Measurements from ENCODE around the gene EPHA3.

The EPHA3 gene

DNA sequence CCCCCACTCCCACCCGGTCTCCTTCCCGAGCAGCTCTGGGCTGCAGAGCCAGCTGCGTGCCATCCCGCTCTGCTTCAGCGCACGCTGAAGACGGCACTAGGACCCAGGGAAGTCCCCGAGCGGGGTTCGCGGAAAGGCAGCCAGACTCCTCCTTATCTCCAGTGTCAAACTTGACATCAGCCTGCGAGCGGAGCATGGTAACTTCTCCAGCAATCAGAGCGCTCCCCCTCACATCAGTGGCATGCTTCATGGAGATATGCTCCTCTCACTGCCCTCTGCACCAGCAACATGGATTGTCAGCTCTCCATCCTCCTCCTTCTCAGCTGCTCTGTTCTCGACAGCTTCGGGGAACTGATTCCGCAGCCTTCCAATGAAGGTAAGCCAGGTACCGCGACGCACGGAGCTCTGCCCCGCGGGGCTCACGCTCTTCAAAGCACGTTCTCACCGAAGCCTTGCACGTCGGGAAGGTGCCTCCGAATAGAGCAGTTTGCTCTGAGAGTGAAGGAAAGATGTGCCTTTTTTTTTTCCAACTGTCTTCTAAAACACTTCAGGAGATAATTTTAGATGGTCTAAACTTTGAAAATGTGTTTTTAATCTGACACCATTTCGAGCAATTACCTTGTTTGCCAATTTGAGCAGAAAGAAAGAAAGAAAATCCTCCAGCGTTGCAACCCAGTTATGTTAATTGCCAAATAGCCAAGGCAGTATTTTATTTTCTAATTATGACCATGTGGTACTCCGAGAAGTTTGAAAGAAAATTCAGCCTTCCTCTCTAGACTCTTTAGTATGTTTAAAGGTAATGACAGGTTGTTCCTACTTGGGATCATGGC is at the start of gene EPHA3:
TSS of gene EPHA3 (plus strand) at position 161 of the 830 bp plus-strand sequence. CDS start at position 289, 128 bp downstream.
- DNase-seq (ENCODE audit: low spot score in 2 of 2) = peak in 1 of 2 donors; percentile 47
- Mint-ChIP-seq H3K4me3 (peak within 1 kb of the TSS; percentile 50), H3K36me3 (no peaks in the 10 kb centered on the region), H3K4me1 (peaks cover 7% of the 10 kb centered on the region), H3K9me3 (peaks cover 5% of the 10 kb centered on the region), H3K27ac (no peak within 1 kb of the TSS)
- ATAC-seq = peak; percentile 80

DNA sequence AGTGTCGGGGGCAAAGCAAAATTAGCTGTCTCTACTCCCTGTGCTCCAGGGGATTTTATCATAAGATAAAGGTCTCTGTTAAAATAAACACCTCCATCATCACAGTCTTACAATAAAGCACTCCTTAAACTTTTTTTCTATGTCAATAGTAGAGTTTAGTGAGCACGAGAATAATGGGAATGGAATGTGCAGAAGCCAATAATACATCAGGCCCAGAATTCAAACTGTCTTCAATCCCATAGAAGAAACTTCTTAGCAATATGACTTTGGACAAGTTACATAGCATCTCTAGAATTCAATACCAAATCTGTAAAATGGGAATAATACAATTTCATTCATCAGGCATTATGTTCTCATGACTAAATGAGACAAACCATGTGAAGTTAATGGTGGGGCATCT is 49.0 kb upstream of the EPHA3 start:
- no peaks in the 10 kb centered on the region for H3K36me3 Mint-ChIP-seq

DNA sequence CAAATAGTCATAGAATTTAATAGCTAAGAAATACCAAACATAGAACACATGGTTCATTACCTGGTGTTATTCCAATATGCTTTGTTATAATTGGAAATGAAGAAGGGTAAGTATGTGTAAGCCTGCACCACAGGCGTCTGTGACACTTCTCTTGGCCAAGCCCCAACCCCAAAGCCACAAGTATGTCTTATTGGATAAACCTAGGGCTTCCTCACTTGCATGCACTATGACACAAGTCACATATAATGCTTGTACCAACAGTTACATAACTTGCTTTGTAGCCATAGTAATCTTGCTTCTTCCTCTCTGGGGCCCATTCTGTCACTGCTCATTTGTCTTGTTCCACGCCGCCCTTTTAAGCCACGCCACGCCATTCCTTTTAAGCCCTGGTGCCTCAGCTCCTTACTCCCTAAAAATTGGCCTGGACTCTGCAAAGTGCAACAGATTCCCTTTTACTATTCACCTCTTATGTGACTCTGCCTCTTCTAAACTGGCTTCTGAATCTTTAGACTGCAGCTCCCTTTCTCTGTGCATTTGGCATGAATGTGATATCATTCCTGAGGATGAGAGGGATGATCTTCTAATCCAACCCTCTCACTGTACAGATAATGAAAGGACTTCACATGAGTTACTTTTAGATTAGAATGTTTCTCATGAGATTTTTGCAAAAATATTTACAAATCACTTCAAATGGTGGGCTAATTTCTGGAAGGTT is 48.1 kb upstream of the EPHA3 start:
- DNase-seq (ENCODE audit: low spot score in 2 of 2) (no peak), ATAC-seq (no peak)
- H3K36me3 Mint-ChIP-seq = no peaks in the 10 kb centered on the region
- H3K9me3 Mint-ChIP-seq = peaks cover 14% of the 10 kb centered on the region
- no peak overlapping the region for H3K27ac Mint-ChIP-seq
- no peaks in the 10 kb centered on the region for H3K4me1 Mint-ChIP-seq
- H3K4me3 Mint-ChIP-seq = no peak overlapping the region

More for the DNA sequence above, 49.0 kb upstream of the EPHA3 start:
- DNase-seq (ENCODE audit: low spot score in 2 of 2) (no peak), ATAC-seq (no peak)
- peaks cover 14% of the 10 kb centered on the region for H3K9me3 Mint-ChIP-seq
- no peaks in the 10 kb centered on the region for H3K4me1 Mint-ChIP-seq
- no peak overlapping the region for H3K27ac Mint-ChIP-seq
- no peak overlapping the region for H3K4me3 Mint-ChIP-seq

DNA sequence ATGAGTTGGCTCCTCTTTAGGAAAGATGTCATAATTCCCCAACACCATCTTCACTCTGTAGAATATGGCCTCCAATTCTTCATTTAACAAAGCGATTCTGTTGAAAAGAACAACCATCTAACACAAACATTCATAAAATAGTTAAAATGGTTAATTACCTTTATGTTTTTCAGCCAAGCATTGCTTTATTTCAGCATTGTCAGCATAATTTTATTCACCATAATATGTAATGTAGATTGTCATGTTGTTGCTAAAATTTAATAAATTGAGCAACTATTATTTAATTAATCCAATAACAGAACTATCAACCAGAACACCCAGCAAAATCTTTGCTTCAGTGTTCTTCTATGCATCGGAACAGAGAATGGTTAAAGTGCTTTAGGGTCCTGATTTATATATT is 46.2 kb upstream of the EPHA3 start:
- no peak for ATAC-seq
- H3K4me3 Mint-ChIP-seq = no peak overlapping the region
- no peak overlapping the region for H3K27ac Mint-ChIP-seq
- no peaks in the 10 kb centered on the region for H3K36me3 Mint-ChIP-seq
- DNase-seq (ENCODE audit: low spot score in 2 of 2) = no peak
- no peaks in the 10 kb centered on the region for H3K4me1 Mint-ChIP-seq
- H3K9me3 Mint-ChIP-seq = peaks cover 18% of the 10 kb centered on the region

DNA sequence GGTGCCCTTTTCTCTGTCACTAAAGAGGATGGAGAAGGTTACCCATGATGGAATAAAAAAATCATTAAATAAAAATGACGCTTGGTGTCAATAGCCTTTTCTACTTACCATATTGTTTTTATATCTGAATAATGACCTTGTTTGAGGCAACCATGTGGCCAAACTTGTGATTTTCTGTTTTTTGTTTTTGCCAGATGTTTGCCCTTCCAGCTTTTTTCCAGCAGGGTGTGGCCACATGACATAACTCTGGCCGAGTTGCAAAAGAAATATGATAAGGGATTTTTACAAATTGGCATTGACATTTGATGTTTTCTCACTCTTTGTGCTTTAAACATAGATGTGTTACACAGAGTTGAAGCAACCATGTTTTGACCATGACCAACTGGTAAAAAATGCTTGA is 39.7 kb upstream of the EPHA3 start:
- Mint-ChIP-seq H3K27ac (no peak overlapping the region), H3K9me3 (peaks cover 6% of the 10 kb centered on the region), H3K4me1 (no peaks in the 10 kb centered on the region), H3K36me3 (no peaks in the 10 kb centered on the region), H3K4me3 (no peak overlapping the region)
- ATAC-seq = no peak
- no peak for DNase-seq (ENCODE audit: low spot score in 2 of 2)

DNA sequence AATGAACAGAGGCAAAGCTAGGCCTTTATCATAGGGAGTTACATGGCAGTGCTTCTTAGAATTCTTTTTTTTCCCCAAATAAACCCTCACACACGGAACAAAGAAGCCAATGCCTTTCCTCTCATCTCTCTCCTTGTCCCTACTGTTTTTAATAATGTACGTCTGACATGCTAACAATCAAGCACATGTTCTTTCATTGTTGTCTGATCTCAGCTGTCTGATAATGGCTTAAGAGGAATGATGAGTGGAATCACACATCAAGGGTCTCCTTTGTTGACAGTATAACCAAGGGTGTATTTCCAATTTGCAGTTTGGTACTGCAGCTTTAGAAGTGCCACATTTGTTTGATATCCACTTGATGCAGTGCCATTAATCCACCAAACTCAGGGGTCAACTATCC is 34.8 kb upstream of the EPHA3 start:
- Mint-ChIP-seq H3K27ac (no peak overlapping the region), H3K4me1 (no peaks in the 10 kb centered on the region), H3K36me3 (no peaks in the 10 kb centered on the region), H3K4me3 (no peak overlapping the region), H3K9me3 (peaks cover 16% of the 10 kb centered on the region)
- ATAC-seq = no peak
- DNase-seq (ENCODE audit: low spot score in 2 of 2) = no peak

DNA sequence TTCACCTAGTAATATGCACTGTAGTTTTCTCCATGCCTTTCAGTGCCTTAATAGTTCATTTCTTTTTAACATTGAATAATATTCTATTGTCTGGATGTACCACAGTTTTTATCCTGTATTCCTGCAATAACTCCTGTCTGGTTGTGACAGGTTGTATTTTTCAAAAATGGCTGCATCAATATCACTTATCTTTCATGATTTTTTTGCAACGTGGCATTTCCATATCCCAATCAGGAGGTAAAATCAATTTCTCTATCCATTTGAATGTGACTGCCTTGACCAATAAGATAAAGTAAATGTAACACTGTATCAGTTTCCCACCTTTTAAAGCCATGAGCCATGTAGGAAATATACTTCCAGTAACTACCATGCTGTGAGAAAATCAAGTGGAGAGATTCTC is 27.5 kb upstream of the EPHA3 start:
- H3K4me1 Mint-ChIP-seq = no peaks in the 10 kb centered on the region
- H3K27ac Mint-ChIP-seq = no peak overlapping the region
- DNase-seq (ENCODE audit: low spot score in 2 of 2) (no peak), ATAC-seq (no peak)
- H3K4me3 Mint-ChIP-seq = no peak overlapping the region
- H3K36me3 Mint-ChIP-seq = no peaks in the 10 kb centered on the region
- peaks cover 20% of the 10 kb centered on the region for H3K9me3 Mint-ChIP-seq

DNA sequence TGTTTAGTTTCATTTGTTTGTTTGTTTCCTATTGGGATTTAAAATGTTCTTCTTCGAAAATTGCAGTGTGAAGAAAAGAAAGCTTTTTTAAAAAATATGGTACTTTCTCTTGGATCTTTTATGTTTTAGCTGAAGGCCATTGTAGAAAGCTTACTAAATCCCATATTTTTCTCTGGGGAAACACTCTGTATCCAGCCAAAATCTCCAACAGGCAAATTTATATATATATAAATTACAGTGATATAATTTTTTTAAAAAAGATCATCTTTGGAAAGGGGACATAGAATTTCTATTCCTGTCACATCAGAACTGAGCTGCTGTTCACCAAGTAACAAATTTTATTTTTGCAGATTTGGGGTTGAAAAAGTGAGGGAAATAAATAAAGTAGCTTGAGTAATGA is 19.6 kb upstream of the EPHA3 start:
- peaks cover 10% of the 10 kb centered on the region for H3K9me3 Mint-ChIP-seq
- no peak overlapping the region for H3K27ac Mint-ChIP-seq
- H3K36me3 Mint-ChIP-seq = no peaks in the 10 kb centered on the region
- no peak for ATAC-seq
- DNase-seq (ENCODE audit: low spot score in 2 of 2) = no peak
- H3K4me3 Mint-ChIP-seq = no peak overlapping the region
- no peaks in the 10 kb centered on the region for H3K4me1 Mint-ChIP-seq

DNA sequence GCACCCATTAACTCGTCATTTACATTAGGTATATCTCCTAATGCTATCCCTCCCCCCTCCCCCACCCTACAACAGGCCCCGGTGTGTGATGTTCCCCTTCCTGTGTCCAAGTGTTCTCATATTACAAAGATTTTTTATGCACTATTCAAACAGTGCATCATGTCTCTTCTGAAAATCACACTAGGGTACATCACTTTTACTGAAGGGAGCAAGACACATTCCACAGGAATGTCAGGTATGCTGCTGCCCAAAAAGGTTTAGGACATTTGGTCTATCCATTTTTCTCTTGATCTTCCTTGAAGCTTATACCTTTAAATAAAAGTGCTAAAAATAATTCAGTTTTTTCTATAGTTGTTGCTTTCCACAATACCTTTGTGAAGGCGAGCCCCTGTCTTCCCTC is 9.2 kb upstream of the EPHA3 start:
- ATAC-seq (no peak), DNase-seq (ENCODE audit: low spot score in 2 of 2) (no peak)
- Mint-ChIP-seq H3K4me3 (no peak overlapping the region), H3K4me1 (no peaks in the 10 kb centered on the region), H3K27ac (no peak overlapping the region), H3K9me3 (peaks cover 3% of the 10 kb centered on the region), H3K36me3 (no peaks in the 10 kb centered on the region)

DNA sequence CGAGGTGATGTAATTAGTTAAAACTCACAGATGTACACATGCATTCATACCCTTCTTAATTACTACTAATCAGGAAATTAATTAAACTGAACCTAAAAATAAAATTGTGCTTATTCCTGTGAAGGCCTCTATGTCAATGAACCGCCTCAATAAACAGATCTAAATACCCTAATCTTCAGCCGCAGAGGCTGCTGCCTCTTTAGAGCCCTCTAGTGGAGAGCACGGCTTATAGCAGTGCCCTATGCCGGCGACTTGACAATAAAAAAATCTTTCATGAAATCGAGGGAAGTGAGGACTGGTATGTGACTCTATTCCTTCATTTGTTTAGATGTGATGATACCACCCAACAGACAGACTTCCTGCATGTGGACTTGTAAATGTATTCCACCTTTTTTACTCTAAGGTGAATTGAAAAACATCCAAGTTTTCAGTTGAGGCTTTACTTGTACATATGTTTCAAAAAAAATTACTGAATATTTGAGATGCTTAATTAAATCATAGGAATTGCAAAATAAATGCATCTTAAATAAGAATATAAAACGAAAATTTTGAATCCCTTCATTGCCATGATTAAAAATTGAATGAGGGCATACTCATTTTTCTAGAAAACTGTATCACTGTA is 8.3 kb upstream of the EPHA3 start:
- Mint-ChIP-seq H3K4me3 (no peak overlapping the region), H3K36me3 (no peaks in the 10 kb centered on the region), H3K9me3 (peaks cover 3% of the 10 kb centered on the region), H3K27ac (no peak overlapping the region), H3K4me1 (no peaks in the 10 kb centered on the region)
- DNase-seq (ENCODE audit: low spot score in 2 of 2) = no peak
- peak; percentile 36 for ATAC-seq

DNA sequence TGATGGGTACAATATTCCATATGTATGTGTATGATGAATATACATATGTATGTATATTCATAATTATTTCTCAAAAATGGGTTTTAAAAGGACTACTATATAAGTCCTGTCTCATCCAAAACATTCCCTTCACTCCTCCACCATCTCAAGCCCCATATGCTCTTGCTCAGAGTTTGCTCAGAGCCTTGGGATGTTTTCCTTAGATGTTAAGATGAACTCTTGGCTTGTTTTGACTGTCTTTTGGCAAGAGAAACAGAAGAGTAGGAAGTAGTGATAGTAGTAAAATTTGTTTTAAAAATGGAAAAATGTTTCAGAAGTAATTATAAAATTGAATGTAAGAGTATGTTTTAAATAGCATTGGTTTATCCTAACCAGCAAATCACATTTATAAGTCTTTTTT is 6.2 kb upstream of the EPHA3 start:
- DNase-seq (ENCODE audit: low spot score in 2 of 2) = no peak
- no peak for ATAC-seq
- Mint-ChIP-seq H3K9me3 (peaks cover 4% of the 10 kb centered on the region), H3K36me3 (no peaks in the 10 kb centered on the region), H3K4me1 (no peaks in the 10 kb centered on the region), H3K27ac (no peak overlapping the region), H3K4me3 (no peak overlapping the region)

DNA sequence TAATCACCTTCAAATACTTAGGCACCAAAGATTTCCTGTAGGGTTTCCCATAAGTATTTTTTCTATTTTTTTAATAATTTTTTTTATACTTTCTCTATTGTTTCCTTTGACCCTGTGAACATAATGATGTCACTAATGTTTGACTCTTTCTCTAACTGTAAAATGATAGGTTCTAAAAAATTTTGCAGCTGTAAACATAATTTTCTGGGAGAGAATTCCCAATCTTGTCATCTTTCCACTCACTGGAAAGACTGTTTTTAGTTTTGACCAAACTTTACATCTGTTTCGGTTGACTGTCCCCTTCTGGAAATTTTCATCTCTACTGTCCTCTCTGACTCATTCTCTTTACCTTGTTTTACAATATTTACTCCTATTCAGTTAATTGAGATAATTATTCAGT is 5.5 kb upstream of the EPHA3 start:
- Mint-ChIP-seq H3K4me1 (no peaks in the 10 kb centered on the region), H3K27ac (no peak overlapping the region), H3K9me3 (peaks cover 8% of the 10 kb centered on the region), H3K4me3 (no peak overlapping the region), H3K36me3 (no peaks in the 10 kb centered on the region)
- ATAC-seq (no peak), DNase-seq (ENCODE audit: low spot score in 2 of 2) (no peak)

DNA sequence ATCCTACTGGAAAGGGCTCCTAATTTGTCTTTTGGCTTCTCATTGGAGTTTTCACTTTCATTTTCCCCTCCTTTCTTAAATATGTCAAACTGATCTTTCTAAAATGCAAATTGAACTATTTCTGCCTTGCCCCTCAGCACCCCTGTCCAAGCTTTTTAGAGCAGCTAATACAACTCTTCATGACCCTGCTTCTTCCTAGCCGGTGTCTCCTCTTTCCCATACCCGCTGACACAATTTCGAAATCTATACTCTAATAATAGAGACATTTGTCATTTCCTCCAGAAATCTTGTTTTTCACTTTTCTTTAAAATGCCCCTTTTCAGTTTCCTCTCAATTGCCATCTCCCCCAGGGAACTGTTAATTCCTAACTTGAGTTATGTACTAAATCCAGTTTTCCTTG is 2.9 kb upstream of the EPHA3 start:
- no peak for DNase-seq (ENCODE audit: low spot score in 2 of 2)
- peaks cover 5% of the 10 kb centered on the region for H3K9me3 Mint-ChIP-seq
- ATAC-seq = no peak
- H3K4me3 Mint-ChIP-seq = no peak overlapping the region
- peaks cover 7% of the 10 kb centered on the region for H3K4me1 Mint-ChIP-seq
- no peaks in the 10 kb centered on the region for H3K36me3 Mint-ChIP-seq
- no peak overlapping the region for H3K27ac Mint-ChIP-seq

DNA sequence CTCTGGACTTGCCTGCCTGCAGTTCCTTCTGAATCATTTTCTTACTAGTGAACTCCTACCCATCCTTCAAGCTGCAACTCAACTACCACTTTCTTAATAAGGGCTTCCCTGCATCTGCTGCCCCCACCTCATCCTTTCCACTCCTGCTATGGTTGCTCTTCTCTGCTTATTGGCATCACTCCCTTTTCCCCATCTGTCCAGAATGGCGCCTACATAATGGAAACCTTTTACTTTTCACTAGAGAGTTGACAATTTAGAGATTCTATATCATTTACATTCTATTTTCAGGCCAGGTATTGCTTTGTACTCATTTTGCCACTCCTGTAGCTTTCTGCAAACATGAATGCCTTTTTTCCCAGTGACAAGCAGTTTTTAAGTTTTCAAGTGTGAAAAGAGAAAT is 1.9 kb upstream of the EPHA3 start:
- H3K4me1 Mint-ChIP-seq = peaks cover 7% of the 10 kb centered on the region
- H3K9me3 Mint-ChIP-seq = peaks cover 5% of the 10 kb centered on the region
- H3K27ac Mint-ChIP-seq = no peak overlapping the region
- no peaks in the 10 kb centered on the region for H3K36me3 Mint-ChIP-seq
- ATAC-seq (no peak), DNase-seq (ENCODE audit: low spot score in 2 of 2) (no peak)
- no peak overlapping the region for H3K4me3 Mint-ChIP-seq

DNA sequence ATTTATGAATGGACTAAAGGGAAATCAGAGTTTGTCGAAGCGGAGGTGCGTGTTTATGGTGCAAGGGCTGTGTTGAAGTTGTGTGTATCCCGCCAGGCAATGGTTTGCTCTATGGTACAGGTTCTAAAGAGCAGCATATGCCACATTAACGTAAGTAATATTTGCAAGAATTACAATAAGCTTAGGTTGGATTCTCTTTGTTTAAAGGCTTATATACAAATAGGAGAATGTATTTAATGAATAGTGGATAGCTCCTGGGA is 800 bp downstream of the EPHA3 start:
- DNase-seq (ENCODE audit: low spot score in 2 of 2) (no peak), ATAC-seq (no peak)
- Mint-ChIP-seq H3K4me1 (peaks cover 7% of the 10 kb centered on the region), H3K4me3 (no peak overlapping the region), H3K9me3 (peaks cover 5% of the 10 kb centered on the region), H3K27ac (no peak overlapping the region), H3K36me3 (no peaks in the 10 kb centered on the region)

DNA sequence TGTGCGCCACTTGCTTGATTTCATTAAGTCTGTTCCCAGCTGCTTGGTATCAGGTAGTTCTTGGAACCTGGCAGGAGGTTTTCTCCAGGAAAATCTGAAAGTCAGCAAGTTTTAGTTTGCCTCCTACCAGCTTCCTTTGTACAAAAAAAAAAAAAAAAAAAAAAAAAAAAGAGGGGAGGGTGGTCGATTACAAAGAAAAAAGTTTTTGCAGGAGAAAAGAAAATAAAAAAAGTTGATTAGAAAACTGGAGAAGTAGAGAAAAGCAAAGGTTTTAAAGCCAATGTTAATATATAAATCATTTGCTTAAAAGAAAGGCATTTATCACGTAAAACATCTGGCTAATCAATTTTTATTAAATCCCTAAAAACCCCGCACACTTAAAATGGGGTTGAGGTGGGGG is 5.9 kb downstream of the EPHA3 start:
- Mint-ChIP-seq H3K9me3 (no peaks in the 10 kb centered on the region), H3K4me3 (no peak overlapping the region), H3K27ac (no peak overlapping the region), H3K36me3 (no peaks in the 10 kb centered on the region), H3K4me1 (no peaks in the 10 kb centered on the region)
- no peak for ATAC-seq
- DNase-seq (ENCODE audit: low spot score in 2 of 2) = no peak

Data from stimulated activated effector memory CD8-positive, alpha-beta T cell treated with anti-CD3 and anti-CD28 coated beads, Interleukin-12 subunit alpha, Interleukin-12 subunit beta, amount 100 ng/mL, for 72 hours (primary cell).